ENCODE data around the gene RPL31. TPM values are rescaled to one million over a fixed set of nuclear protein-coding genes. Genes with fewer than 3 reads are reported as not detected.

The RPL31 gene
- polyA plus RNA-seq, 1 of the 3 experiments (the other 2 are of a cell fraction) = 4,488 TPM

DNA sequence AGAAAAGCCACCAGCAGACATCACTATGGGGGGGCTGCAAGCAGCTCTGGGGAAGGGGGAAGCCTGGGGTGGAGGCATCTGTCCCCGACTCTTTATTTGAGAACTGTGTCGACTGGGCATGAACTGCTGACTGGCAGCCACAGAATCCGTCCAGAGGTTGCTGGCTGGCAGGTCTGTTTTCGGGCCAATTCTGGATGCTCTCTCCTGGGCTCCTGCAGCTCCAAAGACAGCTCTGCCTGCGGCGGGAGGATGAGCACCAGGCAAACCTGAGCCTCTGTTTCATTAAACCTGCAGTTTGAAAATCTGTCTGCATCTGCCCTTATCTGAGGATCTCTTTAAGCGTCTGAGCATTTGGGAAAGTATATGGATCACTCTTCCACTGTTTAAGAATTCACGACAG is 34.4 kb upstream of the RPL31 start:
- Histone ChIP-seq H2AFZ (ENCODE audit: low read depth) (no peak overlapping the region), H3K4me1 (ENCODE audit: control insufficient read depth in 1 of 2, insufficient read depth in 2 of 2, low read depth in 1 of 2, low read length in 1 of 2) (no peaks in the 10 kb centered on the region; a peak in 1 of 4 replicates), H3K9me3 (no peaks in the 10 kb centered on the region), H3K27ac (ENCODE audit: low read depth in 2 of 2, low read length in 1 of 2) (no peak overlapping the region), H4K20me1 (ENCODE audit: insufficient read depth) (no peaks in the 10 kb centered on the region), H3F3A (replicated peaks; ENCODE audit: insufficient read depth) (no peaks in the 10 kb centered on the region), H3K4me2 (no peak overlapping the region), H3K4me3 (ENCODE audit: low read depth in 2 of 2, low read length in 1 of 2) (no peak overlapping the region), H3K79me2 (ENCODE audit: insufficient read depth) (no peaks in the 10 kb centered on the region), H3K9me2 (no peaks in the 10 kb centered on the region), H3K9ac (no peak overlapping the region), H3K27me3 (ENCODE audit: insufficient read depth) (no peaks in the 10 kb centered on the region), H3K36me3 (replicated peaks in 1 of 2; ENCODE audit: control insufficient read depth in 1 of 2, insufficient read depth in 2 of 2, low read length in 1 of 2) (peaks cover 6 to 64% of the 10 kb centered on the region in 2 experiments)
- TF ChIP-seq, protein P1, sequence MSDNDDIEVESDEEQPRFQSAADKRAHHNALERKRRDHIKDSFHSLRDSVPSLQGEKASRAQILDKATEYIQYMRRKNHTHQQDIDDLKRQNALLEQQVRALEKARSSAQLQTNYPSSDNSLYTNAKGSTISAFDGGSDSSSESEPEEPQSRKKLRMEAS (IDR thresholded peaks at IDR 0.05; ENCODE audit: low read depth) = no peak
- TF ChIP-seq EZH2phosphoT487 (IDR thresholded peaks at IDR 0.05; ENCODE audit: borderline replicate concordance, low read depth) (no peak), TCF12 (IDR thresholded peaks at IDR 0.05) (no peak)
- POLR2A ChIA-PET = no interaction called here
- CTCF ChIA-PET = interaction anchor here (0.6 to 0.9 kb wide), 3 partner anchors 48 to 355 kb away, joined by 3 read pairs; no protein-coding TSS in a partner anchor
- no peak for DNase-seq
- 92% methylated on average over 4 of the region's 8 CpGs for WGBS (ENCODE audit: low lambda C conversion rate)

DNA sequence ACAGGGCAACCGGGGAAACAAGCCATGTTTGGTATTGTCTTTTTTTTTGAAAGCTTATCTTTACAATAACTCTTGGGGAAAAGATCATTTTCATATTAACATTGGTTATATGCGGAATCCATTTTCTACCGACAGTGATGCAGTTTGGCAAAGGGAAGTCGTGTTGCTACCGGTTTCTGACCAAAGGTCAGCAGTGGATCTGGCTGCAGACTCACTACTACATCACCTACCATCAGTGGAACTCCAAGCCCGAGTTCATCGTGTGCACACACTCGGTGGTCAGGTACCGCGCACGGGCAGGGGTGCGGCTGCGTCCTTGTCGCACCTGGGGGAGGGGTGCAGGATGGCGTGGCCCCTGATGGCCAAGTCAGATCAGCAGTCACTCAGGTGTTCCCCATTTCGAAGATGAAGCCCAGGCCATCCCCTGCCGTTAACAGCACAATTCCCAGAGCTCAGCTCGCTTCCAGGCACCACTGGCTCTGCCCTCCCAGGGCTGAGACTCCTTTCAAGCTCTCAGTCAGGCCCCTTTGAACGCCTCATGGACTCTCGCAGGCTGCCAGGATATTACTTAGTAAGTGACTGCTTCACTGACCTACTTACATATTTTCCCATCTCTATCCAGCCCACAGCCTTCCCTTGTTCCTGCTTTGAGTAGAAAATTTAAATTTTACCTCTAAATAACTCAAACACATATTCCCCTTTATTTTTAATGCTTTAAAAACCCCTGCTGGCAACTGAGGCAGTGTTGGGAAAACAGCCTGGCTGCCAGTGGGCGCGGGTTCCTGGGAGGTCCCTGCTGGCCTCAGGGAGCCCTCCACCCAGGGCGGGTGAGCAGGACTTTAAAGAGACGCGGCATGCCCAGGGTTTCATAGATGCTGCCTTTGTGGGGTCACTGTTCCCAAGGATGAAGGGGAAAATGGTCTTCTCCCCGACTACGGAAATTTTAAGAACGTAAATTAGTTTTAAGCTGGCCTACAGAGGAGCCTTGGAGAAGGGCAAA is 33.6 kb upstream of the RPL31 start:
- H3K9me2 ChIP-seq = no peaks in the 10 kb centered on the region
- H3K79me2 ChIP-seq (ENCODE audit: insufficient read depth) = no peaks in the 10 kb centered on the region
- H2AFZ ChIP-seq (ENCODE audit: low read depth) = no peak overlapping the region
- H3K4me2 ChIP-seq = no peak overlapping the region
- WGBS (ENCODE audit: low lambda C conversion rate) = 88% methylated on average over 21 of the region's 28 CpGs
- H3K27ac ChIP-seq (ENCODE audit: low read depth in 2 of 2, low read length in 1 of 2) = no peak overlapping the region
- CTCF ChIA-PET = interaction anchor here (0.6 to 0.9 kb wide), 2 partner anchors 49 to 149 kb away, joined by 3 read pairs; no protein-coding TSS in a partner anchor
- no peak overlapping the region for H3K4me3 ChIP-seq (ENCODE audit: low read depth in 2 of 2, low read length in 1 of 2)
- POLR2A ChIA-PET = no interaction called here
- no peak for DNase-seq
- H3F3A ChIP-seq (replicated peaks; ENCODE audit: insufficient read depth) = no peaks in the 10 kb centered on the region
- peaks cover 10 to 64% of the 10 kb centered on the region in 2 experiments for H3K36me3 ChIP-seq (replicated peaks in 1 of 2; ENCODE audit: control insufficient read depth in 1 of 2, insufficient read depth in 2 of 2, low read length in 1 of 2)
- H3K27me3 ChIP-seq (ENCODE audit: insufficient read depth) = no peaks in the 10 kb centered on the region
- no peaks in the 10 kb centered on the region for H3K9me3 ChIP-seq
- no peaks in the 10 kb centered on the region; a peak in 1 of 4 replicates for H3K4me1 ChIP-seq (ENCODE audit: control insufficient read depth in 1 of 2, insufficient read depth in 2 of 2, low read depth in 1 of 2, low read length in 1 of 2)
- no peaks in the 10 kb centered on the region for H4K20me1 ChIP-seq (ENCODE audit: insufficient read depth)
- no peak for TF ChIP-seq FOXJ3 (CRISPR knock-in tag; IDR thresholded peaks at IDR 0.05)
- TF ChIP-seq TEAD4 (IDR thresholded peaks at IDR 0.05; ENCODE audit: borderline replicate concordance, insufficient read depth) = no peak
- TF ChIP-seq, protein P2, sequence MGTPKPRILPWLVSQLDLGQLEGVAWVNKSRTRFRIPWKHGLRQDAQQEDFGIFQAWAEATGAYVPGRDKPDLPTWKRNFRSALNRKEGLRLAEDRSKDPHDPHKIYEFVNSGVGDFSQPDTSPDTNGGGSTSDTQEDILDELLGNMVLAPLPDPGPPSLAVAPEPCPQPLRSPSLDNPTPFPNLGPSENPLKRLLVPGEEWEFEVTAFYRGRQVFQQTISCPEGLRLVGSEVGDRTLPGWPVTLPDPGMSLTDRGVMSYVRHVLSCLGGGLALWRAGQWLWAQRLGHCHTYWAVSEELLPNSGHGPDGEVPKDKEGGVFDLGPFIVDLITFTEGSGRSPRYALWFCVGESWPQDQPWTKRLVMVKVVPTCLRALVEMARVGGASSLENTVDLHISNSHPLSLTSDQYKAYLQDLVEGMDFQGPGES (IDR thresholded peaks at IDR 0.05; ENCODE audit: low read depth, low read length) = no peak
- TF ChIP-seq TAF1 (IDR thresholded peaks at IDR 0.05; ENCODE audit: borderline replicate concordance, low read depth, low read length) = no peak
- TF ChIP-seq, protein P3, sequence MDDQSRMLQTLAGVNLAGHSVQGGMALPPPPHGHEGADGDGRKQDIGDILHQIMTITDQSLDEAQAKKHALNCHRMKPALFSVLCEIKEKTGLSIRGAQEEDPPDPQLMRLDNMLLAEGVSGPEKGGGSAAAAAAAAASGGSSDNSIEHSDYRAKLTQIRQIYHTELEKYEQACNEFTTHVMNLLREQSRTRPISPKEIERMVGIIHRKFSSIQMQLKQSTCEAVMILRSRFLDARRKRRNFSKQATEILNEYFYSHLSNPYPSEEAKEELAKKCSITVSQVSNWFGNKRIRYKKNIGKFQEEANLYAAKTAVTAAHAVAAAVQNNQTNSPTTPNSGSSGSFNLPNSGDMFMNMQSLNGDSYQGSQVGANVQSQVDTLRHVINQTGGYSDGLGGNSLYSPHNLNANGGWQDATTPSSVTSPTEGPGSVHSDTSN (IDR thresholded peaks at IDR 0.05) = no peak
- no peak for TF ChIP-seq GABPA (IDR thresholded peaks at IDR 0.05; ENCODE audit: low read depth)
- H3K9ac ChIP-seq = no peak overlapping the region

All from SK-N-SH (cell line).